CD4-positive, alpha-beta memory T cell (primary cell): ENCODE results near the gene HPS3. TPM values are rescaled to one million over a fixed set of nuclear protein-coding genes. Genes with fewer than 3 reads are reported as not detected.

Source experiments
- CTCF ChIA-PET: fragments of 350-600 bp; sonication (Branson Sonifier 250); formaldehyde crosslinking; loops from one replicate; lab custom pipeline; 2021; ENCODE audit warnings: inconsistent platforms; ENCODE audit not compliant: partially characterized antibody; lab: Charles Lee
- POLR2A ChIA-PET: fragments of 350-600 bp; sonication (Branson Sonifier 250); formaldehyde crosslinking; loops from one replicate; lab custom pipeline; 2021; ENCODE audit not compliant: partially characterized antibody; lab: Charles Lee
- DNase-seq, 5 donors: peaks; one replicate each; pipeline versions ENCODE4 v3.0.0 to v3.0.0-alpha.2; 2020 to 2022; ENCODE audit warnings: mixed read lengths in 1 of 5
- H3K27ac ChIP-seq: one replicate; pipeline ENCODE4 v1.7.0; 2013; ENCODE audit warnings: low read depth, low read length
- H3K27me3 ChIP-seq: 2 replicates; pipeline ENCODE4 v1.7.0; 2013; ENCODE audit warnings: mild to moderate bottlenecking, low read length, moderate library complexity; ENCODE audit not compliant: insufficient read depth
- H3K36me3 ChIP-seq: 2 replicates; pipeline ENCODE4 v1.7.0; 2013; ENCODE audit warnings: mild to moderate bottlenecking, low read length, moderate library complexity; ENCODE audit not compliant: insufficient read depth
- H3K4me1 ChIP-seq: 2 replicates; pipeline ENCODE4 v1.7.0; 2013; ENCODE audit warnings: mild to moderate bottlenecking, low read length, moderate library complexity; ENCODE audit not compliant: insufficient read depth
- H3K4me3 ChIP-seq, 2 donors: one replicate each; pipeline ENCODE4 v1.7.0; 2013; ENCODE audit warnings: low read length in 2 of 2, mild to moderate bottlenecking in 1 of 2
- H3K9me3 ChIP-seq, 2 donors: one replicate each; pipeline ENCODE4 v1.7.0; 2013; ENCODE audit warnings: low read length in 2 of 2, control low read depth in 1 of 2; ENCODE audit not compliant: control insufficient read depth in 1 of 2
- H3K27ac Mint-ChIP-seq, 7 donors: one replicate each; pipeline ENCODE4 v1.8.0; 2020 to 2021; ENCODE audit warnings: mixed read lengths in 7 of 7, mild to moderate bottlenecking in 6 of 7, inconsistent platforms in 3 of 7, moderate library complexity in 3 of 7
- H3K27me3 Mint-ChIP-seq, 2 donors: one replicate each; pipeline ENCODE4 v1.8.0; 2020 to 2021; ENCODE audit warnings: mixed read lengths in 2 of 2
- H3K36me3 Mint-ChIP-seq, 2 donors: one replicate each; pipeline ENCODE4 v1.8.0; 2020 to 2021; ENCODE audit warnings: mixed read lengths in 2 of 2, inconsistent platforms in 1 of 2, mild to moderate bottlenecking in 1 of 2
- H3K4me1 Mint-ChIP-seq, 4 donors: one replicate each; pipeline ENCODE4 v1.8.0; 2020 to 2021; ENCODE audit warnings: mixed read lengths in 4 of 4, mild to moderate bottlenecking in 1 of 4
- H3K4me3 Mint-ChIP-seq, 8 donors: one replicate each; pipeline ENCODE4 v1.8.0; 2020 to 2021; ENCODE audit warnings: mixed read lengths in 8 of 8, mild to moderate bottlenecking in 7 of 8, moderate library complexity in 6 of 8, inconsistent platforms in 3 of 8
- H3K9me3 Mint-ChIP-seq, 8 donors: one replicate each; pipeline ENCODE4 v1.8.0; 2020 to 2021; ENCODE audit warnings: mixed read lengths in 8 of 8, mild to moderate bottlenecking in 5 of 8, inconsistent platforms in 3 of 8, moderate library complexity in 1 of 8
- intact Hi-C: fragments of 100-400 bp; cut with micrococcal nuclease; formaldehyde crosslinking; loops from one replicate; pipeline ENCODE4 v1.15.1; 2023
- polyA plus RNA-seq, 2 donors: library from polyadenylated mRNA; unstranded; fragments of 300-500 nt; fragmentation: Illumina TruSeq; gene quantifications; one replicate each; pipeline ENCODE4 v1.2.3, GENCODE V29; 2021
- total RNA-seq, 2 experiments: library from RNA; stranded (reverse); gene quantifications; one replicate each; pipeline ENCODE4 v1.2.3, GENCODE V29; 2021

HPS3 gene
- total and polyA plus RNA-seq, 4 experiments from 2014 or later: 29.5 to 45.1 (median 32.7) TPM

GRCh38 chr3:149179220-149179619 is 49.8 kb downstream of the HPS3 start:
- H3K27me3 ChIP-seq: no peaks in the 10 kb centered on the region
- POLR2A ChIA-PET: no interaction called here
- intact Hi-C loops: no loop called here
- Mint-ChIP-seq H3K27ac (peak overlapping the region in 1 of 7 donors; percentile 18), H3K9me3 (no peaks in the 10 kb centered on the region), H3K27me3 (no peaks in the 10 kb centered on the region), H3K4me1 (peaks cover 0 to 6% (median 6%) of the 10 kb centered on the region in 4 donors), H3K36me3 (peaks cover 17 to 18% of the 10 kb centered on the region in 2 donors), H3K4me3 (no peak overlapping the region)
- H3K9me3 ChIP-seq: no peaks in the 10 kb centered on the region
- CTCF ChIA-PET: no interaction called here
- H3K36me3 ChIP-seq: no peaks in the 10 kb centered on the region
- no peak for DNase-seq
- peaks cover 4% of the 10 kb centered on the region for H3K4me1 ChIP-seq
- H3K27ac ChIP-seq: no peak overlapping the region
- H3K4me3 ChIP-seq: no peak overlapping the region

- Mint-ChIP-seq H3K4me3 (no peak overlapping the region), H3K27me3 (no peaks in the 10 kb centered on the region), H3K36me3 (peaks cover 12 to 13% of the 10 kb centered on the region in 2 donors), H3K4me1 (peaks cover 0 to 2% (median 1%) of the 10 kb centered on the region in 4 donors), H3K27ac (no peak overlapping the region), H3K9me3 (no peaks in the 10 kb centered on the region)
- intact Hi-C loops: no loop called here
- no peaks in the 10 kb centered on the region for H3K9me3 ChIP-seq
- H3K4me1 ChIP-seq: no peaks in the 10 kb centered on the region
- POLR2A ChIA-PET: no interaction called here
- no peaks in the 10 kb centered on the region for H3K36me3 ChIP-seq
- H3K27ac ChIP-seq: no peak overlapping the region
- CTCF ChIA-PET: no interaction called here
- DNase-seq: no peak
- H3K27me3 ChIP-seq: no peaks in the 10 kb centered on the region
- H3K4me3 ChIP-seq: no peak overlapping the region
Measured at GRCh38 chr3:149180057-149180573, 50.7 kb downstream of the HPS3 start.

GRCh38 chr3:149181182-149181581 is 51.7 kb downstream of the HPS3 start:
- Histone ChIP-seq H3K9me3 (no peaks in the 10 kb centered on the region), H3K27me3 (no peaks in the 10 kb centered on the region), H3K36me3 (no peaks in the 10 kb centered on the region), H3K27ac (no peak overlapping the region), H3K4me1 (no peaks in the 10 kb centered on the region), H3K4me3 (no peak overlapping the region)
- peaks cover 4 to 8% of the 10 kb centered on the region in 2 donors for H3K36me3 Mint-ChIP-seq
- H3K27me3 Mint-ChIP-seq: no peaks in the 10 kb centered on the region
- POLR2A ChIA-PET: no interaction called here
- no peak for DNase-seq
- CTCF ChIA-PET: no interaction called here
- no peaks in the 10 kb centered on the region for H3K4me1 Mint-ChIP-seq
- intact Hi-C loops: no loop called here
- H3K9me3 Mint-ChIP-seq: no peaks in the 10 kb centered on the region
- no peak overlapping the region for H3K4me3 Mint-ChIP-seq
- no peak overlapping the region for H3K27ac Mint-ChIP-seq

- H3K4me1 ChIP-seq: no peaks in the 10 kb centered on the region
- H3K27ac Mint-ChIP-seq: no peak overlapping the region
- POLR2A ChIA-PET: no interaction called here
- no peaks in the 10 kb centered on the region for H3K27me3 Mint-ChIP-seq
- H3K4me3 ChIP-seq: no peak overlapping the region
- CTCF ChIA-PET: no interaction called here
- H3K4me1 Mint-ChIP-seq: no peaks in the 10 kb centered on the region
- H3K27ac ChIP-seq: no peak overlapping the region
- no peaks in the 10 kb centered on the region for H3K9me3 Mint-ChIP-seq
- no peaks in the 10 kb centered on the region for H3K36me3 ChIP-seq
- no peak for DNase-seq
- no peaks in the 10 kb centered on the region for H3K27me3 ChIP-seq
- intact Hi-C loops: no loop called here
- no peaks in the 10 kb centered on the region for H3K36me3 Mint-ChIP-seq
- H3K4me3 Mint-ChIP-seq: no peak overlapping the region
- H3K9me3 ChIP-seq: no peaks in the 10 kb centered on the region
Measured at GRCh38 chr3:149186219-149186618, 56.8 kb downstream of the HPS3 start.

GRCh38 chr3:149186721-149187120 is 57.3 kb downstream of the HPS3 start:
- DNase-seq: no peak
- no peak overlapping the region for H3K27ac ChIP-seq
- H3K4me1 Mint-ChIP-seq: no peaks in the 10 kb centered on the region
- no peaks in the 10 kb centered on the region for H3K27me3 ChIP-seq
- H3K4me1 ChIP-seq: no peaks in the 10 kb centered on the region
- no peak overlapping the region for H3K4me3 ChIP-seq
- H3K36me3 ChIP-seq: no peaks in the 10 kb centered on the region
- intact Hi-C loops: no loop called here
- POLR2A ChIA-PET: no interaction called here
- no peak overlapping the region for H3K27ac Mint-ChIP-seq
- H3K36me3 Mint-ChIP-seq: no peaks in the 10 kb centered on the region
- H3K9me3 ChIP-seq: no peaks in the 10 kb centered on the region
- H3K27me3 Mint-ChIP-seq: no peaks in the 10 kb centered on the region
- no peak overlapping the region for H3K4me3 Mint-ChIP-seq
- CTCF ChIA-PET: no interaction called here
- no peaks in the 10 kb centered on the region for H3K9me3 Mint-ChIP-seq

- Mint-ChIP-seq H3K9me3 (no peaks in the 10 kb centered on the region), H3K36me3 (no peaks in the 10 kb centered on the region), H3K27ac (no peak overlapping the region), H3K4me3 (no peak overlapping the region), H3K4me1 (no peaks in the 10 kb centered on the region), H3K27me3 (no peaks in the 10 kb centered on the region)
- DNase-seq: no peak
- POLR2A ChIA-PET: no interaction called here
- CTCF ChIA-PET: no interaction called here
- Histone ChIP-seq H3K27ac (no peak overlapping the region), H3K4me1 (no peaks in the 10 kb centered on the region), H3K27me3 (no peaks in the 10 kb centered on the region), H3K4me3 (no peak overlapping the region), H3K9me3 (no peaks in the 10 kb centered on the region), H3K36me3 (no peaks in the 10 kb centered on the region)
- intact Hi-C loops: no loop called here
Measured at GRCh38 chr3:149188494-149188893, 59.1 kb downstream of the HPS3 start.

GRCh38 chr3:149195221-149195620 is 65.8 kb downstream of the HPS3 start:
- no peaks in the 10 kb centered on the region for H3K4me1 ChIP-seq
- H3K27me3 ChIP-seq: no peaks in the 10 kb centered on the region
- ChIA-PET CTCF (no interaction called here), POLR2A (no interaction called here)
- Mint-ChIP-seq H3K27ac (no peak overlapping the region), H3K36me3 (no peaks in the 10 kb centered on the region), H3K27me3 (peaks cover 5 to 8% of the 10 kb centered on the region in 2 donors), H3K9me3 (no peaks in the 10 kb centered on the region), H3K4me3 (no peak overlapping the region), H3K4me1 (no peaks in the 10 kb centered on the region)
- H3K9me3 ChIP-seq: no peaks in the 10 kb centered on the region
- no peak for DNase-seq
- H3K4me3 ChIP-seq: no peak overlapping the region
- H3K27ac ChIP-seq: no peak overlapping the region
- intact Hi-C loops: no loop called here
- H3K36me3 ChIP-seq: no peaks in the 10 kb centered on the region
